ENCODE measurements around the gene MAPKAPK5.

DNA sequence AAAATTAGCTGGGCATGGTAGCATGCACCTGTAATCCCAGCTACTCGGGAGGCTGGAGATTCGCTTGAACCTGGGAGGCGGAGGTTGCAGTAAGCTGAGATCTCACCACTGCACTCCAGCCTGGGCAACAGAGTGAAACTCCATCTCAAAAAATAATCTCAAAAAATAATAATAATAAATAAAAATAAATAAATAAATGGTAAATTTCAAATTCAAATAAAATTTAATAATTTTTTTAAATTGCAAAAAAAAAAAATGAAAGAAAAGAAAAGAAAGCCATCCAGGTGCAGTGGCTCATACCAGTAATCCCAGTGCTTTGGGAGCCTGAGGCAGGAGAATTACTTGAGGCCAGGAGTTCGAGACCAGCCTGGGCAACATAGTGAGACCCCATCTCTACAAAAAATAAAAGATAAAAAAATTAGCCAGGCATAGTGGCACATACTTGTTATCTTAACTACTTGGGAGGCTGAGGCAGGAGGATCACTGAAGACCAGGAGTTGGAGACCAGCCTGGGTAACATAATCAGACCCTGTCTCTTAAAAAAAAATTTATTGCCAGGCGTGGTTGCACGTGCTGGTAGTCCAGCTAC, 38.9 kb upstream of the MAPKAPK5 start:
- TF ChIP-seq POLR2A (IDR thresholded peaks at IDR 0.05) = no peak
- TF ChIP-seq, protein P1, sequence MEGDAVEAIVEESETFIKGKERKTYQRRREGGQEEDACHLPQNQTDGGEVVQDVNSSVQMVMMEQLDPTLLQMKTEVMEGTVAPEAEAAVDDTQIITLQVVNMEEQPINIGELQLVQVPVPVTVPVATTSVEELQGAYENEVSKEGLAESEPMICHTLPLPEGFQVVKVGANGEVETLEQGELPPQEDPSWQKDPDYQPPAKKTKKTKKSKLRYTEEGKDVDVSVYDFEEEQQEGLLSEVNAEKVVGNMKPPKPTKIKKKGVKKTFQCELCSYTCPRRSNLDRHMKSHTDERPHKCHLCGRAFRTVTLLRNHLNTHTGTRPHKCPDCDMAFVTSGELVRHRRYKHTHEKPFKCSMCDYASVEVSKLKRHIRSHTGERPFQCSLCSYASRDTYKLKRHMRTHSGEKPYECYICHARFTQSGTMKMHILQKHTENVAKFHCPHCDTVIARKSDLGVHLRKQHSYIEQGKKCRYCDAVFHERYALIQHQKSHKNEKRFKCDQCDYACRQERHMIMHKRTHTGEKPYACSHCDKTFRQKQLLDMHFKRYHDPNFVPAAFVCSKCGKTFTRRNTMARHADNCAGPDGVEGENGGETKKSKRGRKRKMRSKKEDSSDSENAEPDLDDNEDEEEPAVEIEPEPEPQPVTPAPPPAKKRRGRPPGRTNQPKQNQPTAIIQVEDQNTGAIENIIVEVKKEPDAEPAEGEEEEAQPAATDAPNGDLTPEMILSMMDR (IDR thresholded peaks at IDR 0.05) = no peak

Data from Peyer's patch (tissue), 4 donors.